ENCODE data around the gene ZNHIT3.

Gene ZNHIT3

GRCh38 chr17:36515837-36516236 is 29.4 kb downstream of the ZNHIT3 start:
- no peak for DNase-seq

GRCh38 chr17:36523113-36523512 is 36.6 kb downstream of the ZNHIT3 start:
- DNase-seq = no peak

- DNase-seq = no peak
These were observed 38.0 kb downstream of the ZNHIT3 start for GRCh38 chr17:36524428-36524876.

GRCh38 chr17:36525113-36525512 is 38.6 kb downstream of the ZNHIT3 start:
- DNase-seq = no peak

GRCh38 chr17:36525888-36526287 is 39.4 kb downstream of the ZNHIT3 start:
- no peak for DNase-seq

GRCh38 chr17:36527621-36528250 is 41.3 kb downstream of the ZNHIT3 start:
- no peak for DNase-seq

- peak in 1 of 2 experiments; percentile 29 for DNase-seq
These were observed 42.6 kb downstream of the ZNHIT3 start for GRCh38 chr17:36529121-36529520.

- no peak for DNase-seq
These were observed 46.0 kb downstream of the ZNHIT3 start for GRCh38 chr17:36532435-36532975.

- DNase-seq = peak; percentile 62 to 78
These were observed 47.7 kb downstream of the ZNHIT3 start for GRCh38 chr17:36533935-36534839.

- peak; percentile 82 to 86 for DNase-seq
These were observed 48.6 kb downstream of the ZNHIT3 start, which contains the start of the genes MYO19 and PIGW for GRCh38 chr17:36534840-36535668. Gene MYO19 (minus strand): TSS chr17:36534868. CDS start chr17:36532538, 2,330 bp downstream. Gene PIGW (plus strand): TSS chr17:36534987. CDS start chr17:36537102, 2,115 bp downstream.

- no peak for DNase-seq
These were observed 49.2 kb downstream of the ZNHIT3 start for GRCh38 chr17:36535669-36536081.

GRCh38 chr17:36540696-36541095 is 54.2 kb downstream of the ZNHIT3 start:
- no peak for DNase-seq

GRCh38 chr17:36542755-36543154 is 56.3 kb downstream of the ZNHIT3 start:
- DNase-seq = no peak

- DNase-seq = peak in 1 of 2 experiments; percentile 68
These were observed 57.5 kb downstream of the ZNHIT3 start for GRCh38 chr17:36544044-36544306.

- peak; percentile 68 to 79 for DNase-seq
These were observed 58.0 kb downstream of the ZNHIT3 start, which contains the start of gene GGNBP2 for GRCh38 chr17:36544307-36545076. Gene GGNBP2 (plus strand): TSS chr17:36544919. CDS start chr17:36545725, 806 bp downstream.

GRCh38 chr17:36545077-36545464 is 58.6 kb downstream of the ZNHIT3 start:
- DNase-seq = peak; percentile 68 to 79

All from SW 1271 (cell line).